Activated CD4-positive, alpha-beta T cell treated with anti-CD3 and anti-CD28 coated beads, Interleukin-2, amount 50 U/mL, for 48 hours (primary cell): ENCODE measurements around the gene DCTD.

Experiments used
- DNase-seq, 2 experiments: peaks; one replicate each; pipeline ENCODE4 v3.0.0-alpha.2; 2020

The DCTD gene

DNA sequence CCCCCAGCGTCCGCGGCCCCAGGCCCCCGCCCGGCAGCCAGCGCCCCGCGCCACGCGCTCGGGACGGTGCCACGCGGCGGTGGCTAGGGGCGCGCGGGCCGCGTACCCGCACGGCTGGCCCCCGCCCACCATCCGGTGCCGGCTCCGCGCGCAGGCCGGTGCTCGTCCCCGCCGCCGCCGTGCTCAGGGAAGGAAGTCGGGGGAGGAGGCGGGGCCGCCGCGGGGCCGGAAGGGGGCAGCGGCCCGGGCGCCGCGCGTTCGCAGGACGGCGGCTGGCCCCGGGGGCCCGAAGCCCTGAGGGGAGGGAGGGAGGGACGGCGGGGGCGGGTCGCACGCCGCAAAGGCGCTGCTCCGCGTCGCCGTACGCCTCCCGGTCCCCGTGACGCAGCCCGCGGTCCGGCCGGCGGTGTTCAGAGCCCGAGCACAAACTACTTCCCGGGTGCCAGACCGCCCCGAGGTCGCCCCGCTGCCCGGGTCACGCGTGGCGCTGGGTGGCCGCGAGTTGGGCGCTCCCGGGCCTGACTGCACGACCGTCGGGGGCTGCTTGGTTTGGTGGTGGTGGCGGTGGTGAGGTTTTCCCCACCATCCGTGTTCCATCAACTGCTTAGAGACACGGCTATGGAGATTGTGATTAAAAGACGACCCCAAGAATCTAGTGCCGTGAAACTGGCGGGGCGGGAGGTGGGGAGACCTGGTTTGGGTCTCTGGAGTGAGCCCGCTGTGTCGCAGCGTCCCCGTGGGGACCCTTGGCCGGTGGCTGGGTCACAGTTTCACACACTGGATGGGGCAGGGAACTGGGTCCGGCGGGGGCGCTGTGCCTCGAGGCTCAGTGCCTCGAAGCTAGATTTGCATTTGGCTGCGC lies at the start of gene DCTD:
TSS of gene DCTD (minus strand) at position 205 of the 862 bp plus-strand sequence. CDS start 1,818 bp downstream, outside the sequence.
- peak; percentile 77 to 79 for DNase-seq

DNA sequence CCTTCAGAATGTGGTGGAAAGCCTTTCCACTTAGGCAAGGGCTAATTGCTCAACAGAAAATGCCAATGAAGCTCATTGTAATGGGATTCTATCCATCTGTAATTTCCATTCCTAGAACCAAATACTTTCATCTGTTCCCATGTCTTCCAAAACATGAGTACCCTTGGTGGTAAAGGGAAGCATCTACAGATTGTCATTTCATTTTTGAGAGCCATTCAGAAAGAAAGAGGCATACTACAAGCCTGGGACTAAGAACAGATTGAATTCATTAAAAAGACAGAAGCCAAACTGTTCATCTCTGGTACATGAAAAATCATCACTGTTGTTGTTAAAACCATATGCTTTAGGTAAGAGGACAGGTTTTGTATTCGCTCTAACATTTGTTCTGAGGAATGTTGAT lies 43.6 kb upstream of the DCTD start:
- DNase-seq, result no peak

DNA sequence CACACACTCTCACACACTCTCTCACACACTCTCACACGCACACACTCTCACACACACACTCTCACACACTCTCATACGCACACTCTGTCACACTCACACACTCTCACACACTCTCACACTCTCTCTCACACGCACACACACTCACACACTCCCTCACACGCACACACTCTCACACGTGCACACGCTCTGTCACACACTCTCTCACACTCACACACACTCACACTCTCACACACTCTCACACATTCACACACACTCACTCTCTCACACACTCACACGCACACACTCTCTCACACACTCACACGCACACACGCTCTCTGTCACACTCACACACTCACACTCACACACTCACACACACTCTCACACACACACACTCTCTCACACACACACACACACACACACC lies 43.0 kb upstream of the DCTD start:
- DNase-seq, result no peak

DNA sequence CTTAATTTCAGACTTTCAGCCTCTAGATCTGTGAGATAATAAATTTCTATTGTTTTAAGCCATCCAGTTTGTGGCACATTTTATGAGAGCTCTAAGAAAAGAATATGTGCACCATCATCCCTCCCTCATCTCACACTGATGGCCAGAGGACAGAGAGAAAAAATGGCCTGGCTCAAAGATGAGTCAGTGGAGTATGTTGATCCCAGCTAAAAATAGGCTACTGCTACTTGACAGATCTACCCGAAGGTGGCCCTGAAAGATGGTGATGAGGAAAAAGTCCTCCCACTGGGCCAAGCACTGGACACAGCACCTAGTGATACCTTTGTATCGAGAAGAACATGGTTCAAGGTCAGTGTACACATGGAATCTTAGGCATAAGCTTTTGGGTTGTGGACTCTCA lies 38.2 kb upstream of the DCTD start:
- no peak for DNase-seq

DNA sequence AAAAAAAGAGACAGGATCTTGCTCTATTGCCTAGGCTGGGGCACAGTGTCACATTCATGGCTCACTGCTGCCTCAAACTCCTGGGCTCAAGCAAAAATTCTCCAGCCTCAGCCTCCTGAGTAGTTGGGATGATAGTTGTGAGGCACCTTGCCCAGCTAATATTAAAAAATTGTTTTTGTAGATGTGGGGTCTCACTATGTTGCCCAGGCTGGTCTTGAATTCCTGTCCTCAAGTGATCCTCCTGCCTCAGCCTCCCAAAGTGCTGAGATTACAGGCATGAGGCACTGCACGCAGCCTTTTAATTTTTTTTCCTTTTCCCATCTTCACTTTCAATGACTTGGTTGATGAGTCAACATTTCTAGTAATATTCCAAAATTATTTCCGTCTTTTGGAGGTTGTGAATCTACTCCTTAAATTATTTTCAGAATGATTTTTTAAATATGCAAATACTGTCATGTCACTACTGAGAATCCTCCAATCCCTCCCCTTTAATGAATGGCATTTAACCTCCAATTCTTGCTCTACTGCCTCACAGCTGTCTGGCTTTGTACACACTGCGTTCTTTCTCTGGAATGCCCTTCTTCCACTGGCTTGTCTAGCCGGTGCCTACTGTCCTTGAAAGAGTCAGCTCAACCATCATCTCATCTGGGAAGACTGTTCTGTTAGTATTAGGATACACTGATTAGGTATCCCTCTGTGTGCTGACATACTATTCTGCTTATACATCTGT lies 27.5 kb upstream of the DCTD start:
- no peak for DNase-seq

DNA sequence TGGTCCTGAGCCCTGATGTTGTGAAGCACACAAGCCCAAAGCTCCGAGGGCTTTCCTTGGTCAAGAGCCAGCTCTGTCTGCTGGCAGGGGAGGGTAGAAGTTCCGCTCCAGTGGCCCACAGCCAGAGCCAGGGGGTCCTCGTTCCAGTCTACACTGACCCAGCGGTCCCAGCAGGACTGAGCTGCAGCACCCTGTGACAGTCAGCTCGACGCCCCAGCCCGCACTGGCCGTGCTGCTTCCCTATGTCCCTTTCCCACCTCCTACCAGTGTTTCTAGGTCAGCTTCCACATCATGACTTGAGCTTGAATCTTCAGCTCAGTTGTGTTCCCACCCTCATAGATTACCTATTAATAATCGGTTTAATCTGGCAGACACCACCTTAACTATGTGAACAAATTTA lies 22.5 kb upstream of the DCTD start:
- DNase-seq, result no peak

DNA sequence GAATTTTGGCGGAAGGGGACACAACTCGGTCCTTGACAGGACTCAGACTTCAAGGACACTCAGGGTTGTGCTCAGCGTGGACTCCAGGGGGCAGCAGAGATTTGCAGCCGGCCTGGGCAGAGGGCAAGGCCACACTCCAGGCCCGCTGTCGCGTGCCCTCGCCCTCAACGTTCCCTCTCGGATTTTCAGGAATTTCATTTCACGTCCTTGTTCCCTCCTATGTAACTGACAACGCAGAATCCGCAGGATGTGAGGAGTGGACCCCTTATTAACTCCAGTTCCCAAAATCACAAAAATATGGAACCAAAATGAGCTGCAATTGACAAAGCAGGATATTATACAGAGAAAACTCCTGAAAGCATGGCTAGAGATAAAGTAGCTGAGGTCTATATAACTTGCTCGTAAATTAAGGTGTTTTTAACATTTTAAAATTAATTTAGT lies 21.0 kb upstream of the DCTD start:
- peak; percentile 77 to 82 for DNase-seq

DNA sequence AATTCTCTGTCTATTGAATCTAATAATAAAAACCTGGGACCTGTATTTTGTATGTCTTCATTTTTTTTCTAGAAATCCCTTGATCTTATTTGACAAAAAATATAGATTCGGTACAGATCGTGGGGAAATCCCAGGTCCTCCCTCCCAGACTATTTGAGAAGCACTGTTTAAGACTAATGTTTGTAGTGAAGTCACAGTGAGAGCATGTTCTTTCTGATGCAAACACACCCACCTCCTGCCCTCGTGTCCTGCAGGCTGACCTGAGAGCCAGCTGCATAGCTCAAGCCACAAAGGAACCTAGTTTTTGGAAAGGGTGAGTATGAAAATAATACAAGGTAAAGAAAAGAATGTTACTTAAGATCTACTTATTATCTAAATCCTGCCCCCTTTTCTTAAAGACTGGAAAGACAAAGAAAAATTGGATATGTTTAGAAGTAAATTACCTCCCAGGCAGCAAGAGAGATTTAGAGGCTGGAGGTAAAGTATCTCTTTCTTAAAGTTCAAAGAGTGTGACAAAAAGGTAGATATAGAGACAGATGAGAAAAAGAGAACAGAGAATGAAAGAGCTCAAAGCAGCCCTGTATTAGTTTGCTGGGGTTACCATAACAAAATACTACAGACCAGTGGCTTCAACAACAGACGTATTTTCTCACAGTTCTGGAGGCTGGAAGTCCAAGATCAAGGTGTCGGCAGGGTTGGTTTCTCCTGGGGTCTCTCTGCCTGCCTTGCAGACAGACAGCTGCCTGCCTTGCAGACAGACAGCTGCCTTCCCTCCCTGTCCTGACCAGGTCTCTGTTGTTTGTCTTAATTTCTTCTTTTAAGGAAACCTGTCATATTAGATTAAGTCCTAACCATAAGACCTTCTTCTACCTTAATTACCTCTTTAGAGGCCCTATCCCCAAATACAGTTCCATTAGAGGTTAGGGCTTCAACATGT lies 20.4 kb upstream of the DCTD start:
- DNase-seq, result no peak

DNA sequence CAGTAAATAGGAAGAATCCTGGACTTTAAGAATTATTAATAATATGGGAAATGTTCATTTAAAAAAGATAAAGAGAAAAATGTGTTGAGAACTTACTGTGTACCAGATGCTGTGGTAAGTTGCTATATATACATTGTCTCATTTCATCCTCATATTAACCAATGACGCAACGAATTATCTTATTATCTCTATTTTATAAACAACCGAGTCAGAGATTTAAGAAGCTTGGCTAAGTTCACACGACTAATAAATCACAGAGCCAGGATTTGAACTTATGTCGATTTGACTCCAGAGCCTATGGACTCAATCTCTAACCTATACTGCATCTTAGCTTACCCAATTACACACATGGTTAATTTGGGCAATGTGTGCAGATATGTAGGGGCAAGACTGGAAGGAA lies 15.5 kb upstream of the DCTD start:
- no peak for DNase-seq

DNA sequence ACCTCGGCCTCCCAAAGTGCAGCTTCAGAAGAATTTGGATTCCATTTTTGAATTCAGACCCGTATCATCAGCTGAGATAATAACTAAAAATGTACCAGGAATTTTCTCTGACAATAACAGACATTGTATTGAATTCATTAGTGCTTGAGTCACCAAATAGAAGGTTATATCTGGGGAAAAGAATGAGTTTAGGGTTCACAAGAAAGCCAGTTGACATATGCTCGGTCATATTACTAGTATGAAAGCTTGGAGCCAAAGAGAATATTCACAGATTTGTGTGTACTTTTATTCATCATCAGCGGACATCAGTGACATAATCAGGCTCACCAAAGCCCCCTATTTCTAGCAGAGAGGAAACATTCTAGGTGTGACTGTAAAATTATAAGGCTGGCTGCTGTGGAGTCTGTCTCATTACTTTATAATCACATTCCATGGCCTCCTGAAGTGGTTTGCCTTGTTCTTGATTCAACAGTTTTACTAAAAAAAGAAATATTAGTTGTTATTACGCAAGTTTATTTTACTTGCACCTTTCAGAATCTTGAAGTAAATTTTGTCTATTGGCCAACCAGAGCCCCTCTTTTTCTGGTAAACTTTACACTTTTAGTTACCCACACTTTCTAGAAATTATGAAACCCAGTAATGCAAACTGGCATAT lies 14.6 kb upstream of the DCTD start:
- no peak for DNase-seq

DNA sequence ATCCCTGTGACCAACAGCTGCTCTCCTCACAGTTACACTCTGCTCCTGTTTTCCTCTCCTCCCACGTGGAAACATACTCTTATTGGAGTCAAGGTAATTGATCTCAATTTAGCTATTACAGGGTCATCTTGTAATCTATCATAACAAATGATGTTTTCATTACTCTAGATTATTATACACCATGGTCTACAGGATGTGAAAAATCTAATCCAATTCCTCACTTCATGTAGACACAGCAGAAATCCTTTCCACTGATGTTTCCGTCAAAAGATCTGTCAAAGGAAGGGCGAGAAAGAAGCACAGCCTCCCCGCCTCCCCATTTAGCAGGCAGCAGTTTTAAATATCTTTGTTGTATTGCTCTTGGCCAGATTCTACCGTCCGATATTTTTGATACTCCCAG lies 13.7 kb upstream of the DCTD start:
- no peak for DNase-seq

DNA sequence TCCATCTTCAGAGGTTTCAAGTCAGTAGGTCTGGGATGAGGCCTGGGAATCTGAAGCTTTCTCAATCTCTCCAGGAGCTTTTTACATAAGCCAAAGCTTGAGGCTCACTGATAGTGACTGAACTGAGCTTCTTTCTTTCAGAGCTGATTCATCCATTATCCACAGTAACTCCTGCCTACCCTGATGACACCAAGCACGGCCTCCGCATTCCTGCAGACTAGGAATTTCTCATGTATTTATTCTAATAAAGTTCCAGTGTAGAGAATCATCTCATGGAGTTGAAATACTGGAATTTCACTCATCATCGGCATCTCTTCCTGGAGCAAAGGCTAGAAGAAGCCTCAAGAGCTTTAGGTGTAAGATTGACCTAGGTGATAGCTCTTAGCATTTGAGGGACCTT lies 12.1 kb upstream of the DCTD start:
- no peak for DNase-seq

DNA sequence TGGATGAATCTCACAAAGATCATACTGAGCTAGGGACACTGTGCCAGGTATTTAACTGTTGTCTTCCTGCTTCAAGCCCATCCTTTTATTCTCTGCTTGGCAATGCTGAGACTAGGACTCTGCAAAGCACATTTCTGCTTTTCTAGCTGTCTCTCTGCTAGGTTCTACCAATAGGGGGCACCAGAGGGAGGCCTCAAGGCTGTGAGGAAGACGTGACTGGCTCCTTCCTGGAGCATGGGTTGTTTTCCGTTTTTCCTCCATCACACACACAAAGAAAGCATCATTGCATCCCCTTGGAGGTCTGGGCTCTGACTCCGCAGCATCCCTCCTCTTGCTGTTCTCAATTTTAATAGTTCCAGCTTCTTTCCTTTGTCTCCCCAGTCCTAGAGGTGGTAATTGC lies 10.9 kb upstream of the DCTD start:
- DNase-seq, result no peak

DNA sequence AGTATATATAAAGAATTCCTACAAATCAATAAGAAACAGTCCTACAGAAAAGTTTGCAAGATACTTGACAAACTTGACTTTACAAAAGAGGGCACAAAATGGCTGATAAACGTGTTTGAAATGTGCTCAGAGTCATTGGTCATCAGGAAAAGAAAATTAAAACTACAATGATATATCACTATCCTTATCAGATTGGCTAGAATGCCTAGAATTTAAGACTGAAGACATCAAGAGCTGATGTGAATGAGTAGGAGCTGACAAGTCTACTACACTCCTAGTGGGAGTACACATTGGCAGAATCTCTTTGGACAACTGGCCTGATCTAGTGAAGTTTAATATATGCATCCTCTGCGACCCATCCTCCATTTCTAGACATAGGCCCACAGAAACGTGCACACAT lies 10.3 kb upstream of the DCTD start:
- no peak for DNase-seq

DNA sequence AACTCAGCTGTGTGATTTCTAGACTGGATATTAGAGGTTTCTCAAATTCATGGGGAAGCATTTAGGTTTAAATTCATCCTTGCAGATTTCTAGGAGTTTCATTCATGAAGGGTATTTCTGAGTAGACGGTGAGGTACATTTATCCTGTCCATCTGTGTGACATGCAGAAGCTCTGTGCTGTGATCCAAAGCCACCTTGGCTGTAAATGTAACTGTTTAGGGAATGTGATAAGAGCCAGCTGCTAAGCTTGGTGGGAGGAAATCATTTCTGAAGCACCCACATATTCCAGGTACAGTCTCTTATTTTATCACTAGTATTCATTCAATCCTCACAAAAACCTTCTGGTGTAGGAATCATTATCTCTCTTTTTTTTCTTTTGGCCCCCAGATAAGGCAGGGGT lies 8.7 kb upstream of the DCTD start:
- DNase-seq, result no peak

DNA sequence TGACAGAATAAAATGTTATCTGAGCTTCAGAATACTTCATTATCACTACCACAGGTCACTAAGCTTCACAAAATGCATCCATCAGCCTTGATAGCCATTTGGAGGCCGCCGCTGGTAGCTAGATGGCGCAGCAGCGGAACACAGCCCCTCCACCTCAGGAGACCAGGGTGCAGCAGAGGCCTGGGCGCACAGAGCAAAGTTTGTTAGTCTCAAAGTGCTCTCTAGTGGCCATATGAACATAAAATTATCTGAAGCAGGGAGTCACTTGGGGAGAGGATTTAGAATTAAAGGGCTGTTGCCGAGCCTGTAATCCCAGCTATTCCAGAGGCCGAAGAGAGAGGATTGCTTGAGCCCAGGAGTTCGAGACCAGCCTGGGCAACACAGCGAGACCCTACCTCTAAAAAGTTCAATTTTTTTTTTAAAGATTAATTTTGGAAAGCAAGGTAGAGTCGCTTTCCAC lies 8.1 kb upstream of the DCTD start:
- DNase-seq, result peak; percentile 47 to 61

DNA sequence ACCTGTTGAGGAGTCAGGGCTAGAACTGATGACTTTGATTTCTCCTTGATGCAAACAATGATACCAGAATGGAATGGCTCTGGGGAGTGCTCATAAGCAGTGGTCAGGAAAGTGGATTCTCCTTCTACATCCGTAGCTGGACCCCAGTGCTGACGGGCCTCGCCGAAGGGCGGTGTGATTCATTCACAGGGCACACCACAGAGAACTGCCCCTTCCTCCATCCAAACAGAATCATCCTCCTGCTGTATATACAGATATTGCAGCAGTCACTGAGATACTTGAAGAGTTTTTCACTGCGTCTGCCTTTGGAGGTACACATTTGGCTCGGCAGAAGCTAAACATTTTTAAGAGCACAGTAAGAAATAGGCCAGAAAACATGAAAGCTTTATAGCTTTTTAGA lies 7.3 kb upstream of the DCTD start:
- no peak for DNase-seq

DNA sequence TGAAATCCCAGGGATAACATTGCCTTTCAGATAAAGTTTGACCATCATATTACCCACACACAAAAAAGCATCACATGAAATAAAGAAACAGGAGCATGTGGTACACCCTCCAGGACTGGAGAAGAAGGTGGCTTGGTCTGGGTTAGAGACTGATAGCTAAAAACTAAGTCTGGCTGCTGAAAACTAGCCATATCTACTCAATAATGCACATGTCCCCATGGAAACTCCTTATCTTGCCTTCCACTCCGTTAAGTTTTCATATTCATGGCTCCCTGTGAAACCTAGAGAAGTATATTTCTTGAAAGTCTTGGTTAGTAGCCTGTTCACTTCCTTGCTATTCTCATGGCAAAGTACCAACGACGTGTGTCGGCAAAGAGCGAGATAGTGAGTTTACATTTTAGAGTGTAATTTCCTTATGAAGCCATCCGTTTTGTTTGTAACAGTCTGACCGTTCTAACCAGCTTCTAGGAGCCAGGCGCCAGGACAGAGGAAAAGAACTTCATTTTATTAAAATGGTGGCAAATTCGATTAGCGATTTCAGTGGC lies 6.7 kb upstream of the DCTD start:
- DNase-seq, result no peak

DNA sequence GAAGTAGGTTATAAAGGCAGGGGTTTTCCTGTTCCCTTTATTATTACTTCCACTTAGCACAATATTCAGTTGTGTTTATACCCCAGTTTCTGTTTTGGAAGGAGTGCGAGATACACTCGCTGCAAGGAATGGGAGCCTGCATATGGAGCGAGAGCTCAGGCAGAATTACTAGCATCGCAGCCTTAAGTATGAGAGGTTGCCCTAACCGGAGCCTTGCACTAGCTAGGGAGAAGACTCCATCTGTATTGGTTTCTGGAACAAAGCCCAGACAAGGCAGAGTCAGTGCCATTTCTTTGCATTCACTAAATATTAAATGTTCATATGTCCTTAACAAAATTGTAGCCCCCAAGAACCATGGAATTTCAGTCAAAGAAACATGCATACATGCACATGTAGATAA lies 6.2 kb upstream of the DCTD start:
- no peak for DNase-seq

DNA sequence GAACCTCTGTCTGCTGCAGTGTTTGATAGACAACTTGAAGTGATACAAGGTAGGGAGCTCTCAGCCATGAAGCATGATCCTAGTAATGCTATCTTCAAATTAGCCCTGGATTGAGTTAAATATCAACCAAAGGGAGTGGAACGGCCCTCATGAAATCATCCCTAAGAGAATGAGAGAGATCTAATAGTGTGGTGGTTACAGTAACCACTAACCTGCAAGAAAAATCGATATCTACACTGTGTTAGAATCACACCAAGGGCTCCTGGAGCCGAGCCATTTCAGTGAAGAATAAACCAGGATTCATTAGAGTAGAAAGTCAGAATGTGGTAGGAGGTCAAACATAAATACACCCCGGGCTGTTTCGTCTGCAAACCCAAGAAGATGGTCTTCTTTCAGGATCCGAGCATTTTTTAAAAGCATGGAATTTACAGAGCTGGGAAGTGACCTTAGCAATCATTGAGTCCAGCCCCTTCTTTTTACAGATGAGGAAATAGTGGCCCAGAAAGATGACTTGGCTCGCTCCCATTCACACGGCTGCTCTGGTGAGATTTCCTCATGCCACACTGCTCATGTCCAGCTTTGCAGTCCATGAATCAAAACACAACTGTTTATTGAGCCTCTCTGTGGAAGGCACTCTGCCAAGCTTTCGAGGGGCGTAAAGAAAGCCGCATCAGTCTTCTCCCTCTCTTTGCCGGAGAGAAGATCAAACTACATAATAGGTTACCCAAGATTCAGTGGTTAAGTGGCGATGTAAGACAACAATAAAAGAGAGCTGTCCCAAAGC lies 5.5 kb upstream of the DCTD start:
- DNase-seq, result no peak

DNA sequence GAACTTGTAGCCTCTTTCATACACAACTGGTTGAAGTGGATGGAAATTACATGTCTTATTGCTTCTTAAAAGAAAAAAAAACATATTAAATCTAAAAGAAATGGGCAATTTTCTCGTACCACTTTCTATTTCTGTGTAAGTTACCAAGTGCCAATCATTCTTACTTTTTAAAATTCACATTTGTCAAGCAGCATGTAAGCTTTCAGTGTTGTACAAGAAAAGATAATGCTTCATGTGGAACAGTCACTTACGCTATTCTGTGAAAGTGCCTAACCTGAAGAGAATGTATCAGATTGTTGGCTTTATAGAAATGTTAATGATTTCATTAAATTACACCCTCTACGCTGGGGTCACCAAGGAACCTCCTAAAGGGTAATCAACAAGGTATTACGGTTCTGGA lies 4.4 kb upstream of the DCTD start:
- no peak for DNase-seq
